Uterine smooth muscle cell (primary cell): ENCODE measurements around the gene EIF4E. TPM values are rescaled to one million over a fixed set of nuclear protein-coding genes. Genes with fewer than 3 reads are reported as not detected.

Experiments
- total RNA-seq: library from RNA; depleted of rRNA; stranded (reverse); fragments of >200 nt; gene quantifications from 2 replicates; pipeline ENCODE4 v1.2.3, GENCODE V29; 2014

EIF4E gene
- 227 and 431 TPM in 2 replicates for total RNA-seq

GRCh38 chr4:98928505-98929340 is at the start of gene EIF4E:
EIF4E (minus strand) TSS chr4:98929133; CDS start chr4:98929112, 21 bp downstream.

Other genes starting within 250 kb of the EIF4E start
- 31.7 and 45.7 TPM in 2 replicates for gene METAP1, start 66.6 kb upstream of the EIF4E start, total RNA-seq
- gene ADH5, start 159.7 kb upstream of the EIF4E start, total RNA-seq: 264 and 294 TPM in 2 replicates
- not detected in 2 replicates for gene ADH4, start 215.2 kb upstream of the EIF4E start, total RNA-seq